Activated naive CD4-positive, alpha-beta T cell treated with anti-CD3 and anti-CD28 coated beads, Interleukin-2, amount 10 ng/mL, durations not matched to agents 5 hours and 36 hours (primary cell): ENCODE measurements around the gene FAM120AOS. TPM values are rescaled to one million over a fixed set of nuclear protein-coding genes. Genes with fewer than 3 reads are reported as not detected.

Source experiments
- total RNA-seq, 2 experiments: library from RNA; stranded (reverse); gene quantifications; one replicate each; pipeline ENCODE4 v1.2.3, GENCODE V29; 2021

The FAM120AOS gene
- 10 to 100 TPM; 36.0 to 36.9 TPM for total RNA-seq

GRCh38 chr9:93453047-93453914, at the start of gene FAM120AOS:
Gene FAM120AOS (minus strand): TSS chr9:93453581. CDS start chr9:93452709, 872 bp downstream.

DNA sequence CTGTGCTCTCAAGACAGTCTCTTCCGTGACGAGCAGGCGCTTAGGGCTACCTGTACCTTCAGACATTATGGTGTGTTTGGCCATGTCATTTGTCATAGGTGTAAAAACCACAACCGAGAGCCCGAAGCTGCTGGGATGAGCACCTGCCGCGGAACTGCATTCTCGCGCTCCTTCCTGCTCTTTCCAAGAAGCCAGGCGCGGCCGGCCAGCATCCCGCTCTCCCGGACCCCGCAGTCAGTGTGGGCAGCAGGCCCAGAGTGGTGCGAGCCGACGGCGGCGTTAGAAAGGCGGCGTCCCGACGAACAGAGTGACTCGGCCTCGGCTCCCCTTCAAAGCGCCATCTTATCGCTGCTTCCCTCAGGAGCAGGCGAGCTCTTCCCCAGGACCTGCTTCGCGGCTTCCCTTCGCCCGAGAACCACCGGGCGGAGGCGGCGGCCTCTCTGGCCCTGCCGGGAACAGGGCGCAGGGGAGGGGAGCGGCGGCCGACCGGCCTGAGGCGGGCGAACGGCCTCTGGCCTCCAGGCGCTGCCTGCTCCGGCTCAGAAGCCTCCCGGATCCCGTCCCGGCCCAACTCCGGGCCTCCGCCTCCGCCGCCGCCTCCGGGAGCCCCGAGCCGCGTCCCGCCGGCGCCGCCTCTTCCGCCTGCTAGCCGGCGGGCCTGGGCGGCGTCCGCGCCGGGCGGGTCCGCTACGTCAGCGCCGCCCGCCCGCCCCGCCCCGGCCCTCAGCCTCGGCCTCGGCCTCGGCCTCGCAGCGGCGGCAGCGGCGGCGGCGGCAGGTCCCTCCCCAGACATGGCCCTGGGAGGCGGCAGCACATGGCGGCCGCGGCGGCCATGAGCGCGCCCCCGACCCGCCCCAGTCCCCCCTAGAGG, 2.2 kb downstream of the FAM120AOS start, which contains the start of gene FAM120A:
FAM120A (plus strand) TSS at position 741 of the 871 bp plus-strand sequence. CDS start 231 bp downstream, outside the sequence.

Other genes with a start within 250 kb of the FAM120AOS start
- 100 to 1,000 TPM; 109 to 110 TPM for gene FAM120A, start 1.9 kb downstream of the FAM120AOS start, total RNA-seq
- 10 to 100 TPM; 26.9 to 27.9 TPM for gene PHF2, start 123.0 kb upstream of the FAM120AOS start, total RNA-seq